ENCODE data around the gene TMEM40. TPM values are rescaled to one million over a fixed set of nuclear protein-coding genes. Genes with fewer than 3 reads are reported as not detected.

Gene TMEM40
- total and polyA plus RNA-seq, 9 of the 15 experiments (the other 6 are each of a cell fraction or from before 2014, with no cell fraction given): 0.11 to 0.31 (median 0.14) TPM; not detected in 6

DNA sequence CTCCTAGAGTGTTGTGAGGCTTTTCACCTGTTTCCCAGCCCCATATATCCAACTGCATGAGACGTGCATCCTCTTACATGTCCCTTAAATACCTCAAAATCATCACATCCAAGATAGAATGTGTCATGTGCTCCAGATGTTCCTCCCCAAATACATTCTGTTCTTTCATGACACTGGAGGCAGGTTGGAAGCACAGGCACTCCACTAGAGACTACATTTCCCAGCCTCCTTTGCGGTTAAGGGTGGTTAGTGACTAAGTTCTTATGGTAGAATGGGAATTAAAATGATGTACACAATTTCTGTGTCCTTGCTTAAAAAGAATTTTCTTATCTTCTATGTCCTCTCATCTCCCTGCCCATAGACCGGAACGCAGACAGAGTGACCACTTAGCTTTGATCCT lies 34.3 kb downstream of the TMEM40 start (continued):
- TF ChIP-seq, protein P1, sequence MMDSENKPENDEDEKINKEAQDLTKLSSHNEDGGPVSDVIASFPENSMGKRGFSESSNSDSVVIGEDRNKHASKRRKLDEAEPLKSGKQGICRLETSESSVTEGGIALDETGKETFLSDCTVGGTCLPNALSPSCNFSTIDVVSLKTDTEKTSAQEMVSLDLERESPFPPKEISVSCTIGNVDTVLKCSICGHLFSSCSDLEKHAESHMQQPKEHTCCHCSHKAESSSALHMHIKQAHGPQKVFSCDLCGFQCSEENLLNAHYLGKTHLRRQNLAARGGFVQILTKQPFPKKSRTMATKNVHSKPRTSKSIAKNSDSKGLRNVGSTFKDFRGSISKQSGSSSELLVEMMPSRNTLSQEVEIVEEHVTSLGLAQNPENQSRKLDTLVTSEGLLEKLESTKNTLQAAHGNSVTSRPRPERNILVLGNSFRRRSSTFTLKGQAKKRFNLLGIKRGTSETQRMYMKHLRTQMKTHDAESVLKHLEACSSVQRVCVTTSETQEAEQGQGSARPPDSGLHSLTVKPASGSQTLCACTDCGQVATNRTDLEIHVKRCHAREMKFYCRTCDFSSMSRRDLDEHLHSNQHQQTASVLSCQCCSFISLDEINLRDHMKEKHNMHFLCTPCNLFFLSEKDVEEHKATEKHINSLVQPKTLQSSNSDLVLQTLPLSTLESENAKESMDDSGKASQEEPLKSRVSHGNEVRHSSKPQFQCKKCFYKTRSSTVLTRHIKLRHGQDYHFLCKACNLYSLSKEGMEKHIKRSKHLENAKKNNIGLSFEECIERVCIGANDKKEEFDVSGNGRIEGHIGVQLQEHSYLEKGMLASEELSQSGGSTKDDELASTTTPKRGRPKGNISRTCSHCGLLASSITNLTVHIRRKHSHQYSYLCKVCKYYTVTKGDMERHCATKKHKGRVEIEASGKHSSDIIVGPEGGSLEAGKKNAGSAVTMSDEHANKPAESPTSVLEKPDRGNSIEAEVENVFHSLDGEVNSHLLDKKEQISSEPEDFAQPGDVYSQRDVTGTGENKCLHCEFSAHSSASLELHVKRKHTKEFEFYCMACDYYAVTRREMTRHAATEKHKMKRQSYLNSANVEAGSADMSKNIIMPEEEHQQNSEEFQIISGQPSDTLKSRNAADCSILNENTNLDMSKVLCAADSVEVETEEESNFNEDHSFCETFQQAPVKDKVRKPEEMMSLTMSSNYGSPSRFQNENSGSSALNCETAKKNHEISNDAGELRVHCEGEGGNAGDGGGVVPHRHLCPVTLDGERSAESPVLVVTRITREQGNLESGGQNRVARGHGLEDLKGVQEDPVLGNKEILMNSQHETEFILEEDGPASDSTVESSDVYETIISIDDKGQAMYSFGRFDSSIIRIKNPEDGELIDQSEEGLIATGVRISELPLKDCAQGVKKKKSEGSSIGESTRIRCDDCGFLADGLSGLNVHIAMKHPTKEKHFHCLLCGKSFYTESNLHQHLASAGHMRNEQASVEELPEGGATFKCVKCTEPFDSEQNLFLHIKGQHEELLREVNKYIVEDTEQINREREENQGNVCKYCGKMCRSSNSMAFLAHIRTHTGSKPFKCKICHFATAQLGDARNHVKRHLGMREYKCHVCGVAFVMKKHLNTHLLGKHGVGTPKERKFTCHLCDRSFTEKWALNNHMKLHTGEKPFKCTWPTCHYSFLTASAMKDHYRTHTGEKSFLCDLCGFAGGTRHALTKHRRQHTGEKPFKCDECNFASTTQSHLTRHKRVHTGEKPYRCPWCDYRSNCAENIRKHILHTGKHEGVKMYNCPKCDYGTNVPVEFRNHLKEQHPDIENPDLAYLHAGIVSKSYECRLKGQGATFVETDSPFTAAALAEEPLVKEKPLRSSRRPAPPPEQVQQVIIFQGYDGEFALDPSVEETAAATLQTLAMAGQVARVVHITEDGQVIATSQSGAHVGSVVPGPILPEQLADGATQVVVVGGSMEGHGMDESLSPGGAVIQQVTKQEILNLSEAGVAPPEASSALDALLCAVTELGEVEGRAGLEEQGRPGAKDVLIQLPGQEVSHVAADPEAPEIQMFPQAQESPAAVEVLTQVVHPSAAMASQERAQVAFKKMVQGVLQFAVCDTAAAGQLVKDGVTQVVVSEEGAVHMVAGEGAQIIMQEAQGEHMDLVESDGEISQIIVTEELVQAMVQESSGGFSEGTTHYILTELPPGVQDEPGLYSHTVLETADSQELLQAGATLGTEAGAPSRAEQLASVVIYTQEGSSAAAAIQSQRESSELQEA (IDR thresholded peaks at IDR 0.05; ENCODE audit: low read depth): no peak
- TF ChIP-seq ESRRA (IDR thresholded peaks at IDR 0.05; ENCODE audit: borderline replicate concordance, low read depth): peak; percentile 50; the same call in 1 of the 2 replicates
- no peak for TF ChIP-seq NEUROD1 (IDR thresholded peaks at IDR 0.05; ENCODE audit: borderline replicate concordance, low read depth, low read length, partially characterized antibody)
- TF ChIP-seq MTA3 (IDR thresholded peaks at IDR 0.05; ENCODE audit: borderline replicate concordance): no peak
- no peak for TF ChIP-seq HNRNPUL1 (IDR thresholded peaks at IDR 0.05; ENCODE audit: low read length)
- TF ChIP-seq HDAC2 (IDR thresholded peaks at IDR 0.05): no peak
- TF ChIP-seq PYGO2 (tag; IDR thresholded peaks at IDR 0.05): no peak
- no peak for TF ChIP-seq KLF16 (IDR thresholded peaks at IDR 0.05)
- TF ChIP-seq ZHX1 (conservative IDR thresholded peaks at IDR 0.05; ENCODE audit: low read length): no peak
- no peak for TF ChIP-seq IRF2 (CRISPR knock-in tag; IDR thresholded peaks at IDR 0.05)
- TF ChIP-seq CEBPZ (IDR thresholded peaks at IDR 0.05; ENCODE audit: borderline replicate concordance, low read depth, low read length): no peak
- no peak for TF ChIP-seq HDAC3 (IDR thresholded peaks at IDR 0.05; ENCODE audit: borderline replicate concordance, partially characterized antibody)
- TF ChIP-seq ZNF76 (CRISPR knock-in tag; IDR thresholded peaks at IDR 0.05; ENCODE audit: borderline replicate concordance): no peak
- TF ChIP-seq ZNF143 (CRISPR knock-in tag; IDR thresholded peaks at IDR 0.05): peak; percentile 80
